Brain microvascular endothelial cell (primary cell): Measurements from ENCODE around the gene CLOCK.

ENCODE experiments used
- DNase-seq: peaks from one replicate; pipeline ENCODE4 v3.0.0-alpha.2; 2020
- H3K27ac ChIP-seq: fragments of 250-450 bp; sonication (Bioruptor Pico); 2 replicates; pipeline ENCODE4 v1.5.1; 2020; ENCODE audit warnings: mild to moderate bottlenecking, moderate library complexity
- H3K27me3 ChIP-seq: fragments of 250-450 bp; sonication (Bioruptor Pico); replicated peaks from 2 replicates; pipeline ENCODE4 v1.5.1; 2020; ENCODE audit warnings: mild to moderate bottlenecking
- H3K36me3 ChIP-seq: fragments of 250-450 bp; sonication (Bioruptor Pico); replicated peaks from 2 replicates; pipeline ENCODE4 v1.5.1; 2020; ENCODE audit warnings: mild to moderate bottlenecking
- H3K4me3 ChIP-seq: 2 replicates; pipeline ENCODE4 v1.5.1; 2011; ENCODE audit warnings: low read depth, mild to moderate bottlenecking, control low read depth, low read length, moderate library complexity
- in situ Hi-C: cut with HindIII; loops from 2 replicates; pipeline ENCODE4 v1.10.0; 2017; ENCODE audit warnings: low sequenced_read_pairs, low pct_ligation_motif_present
- TF ChIP-seq, protein P1 (sequence below): IDR thresholded peaks from 2 replicates; pipeline ENCODE4 v1.5.1; 2011; ENCODE audit warnings: low read depth, mild to moderate bottlenecking, moderate library complexity, low read length, control low read depth, inconsistent platforms; ENCODE audit errors: missing control alignments

Gene CLOCK

DNA sequence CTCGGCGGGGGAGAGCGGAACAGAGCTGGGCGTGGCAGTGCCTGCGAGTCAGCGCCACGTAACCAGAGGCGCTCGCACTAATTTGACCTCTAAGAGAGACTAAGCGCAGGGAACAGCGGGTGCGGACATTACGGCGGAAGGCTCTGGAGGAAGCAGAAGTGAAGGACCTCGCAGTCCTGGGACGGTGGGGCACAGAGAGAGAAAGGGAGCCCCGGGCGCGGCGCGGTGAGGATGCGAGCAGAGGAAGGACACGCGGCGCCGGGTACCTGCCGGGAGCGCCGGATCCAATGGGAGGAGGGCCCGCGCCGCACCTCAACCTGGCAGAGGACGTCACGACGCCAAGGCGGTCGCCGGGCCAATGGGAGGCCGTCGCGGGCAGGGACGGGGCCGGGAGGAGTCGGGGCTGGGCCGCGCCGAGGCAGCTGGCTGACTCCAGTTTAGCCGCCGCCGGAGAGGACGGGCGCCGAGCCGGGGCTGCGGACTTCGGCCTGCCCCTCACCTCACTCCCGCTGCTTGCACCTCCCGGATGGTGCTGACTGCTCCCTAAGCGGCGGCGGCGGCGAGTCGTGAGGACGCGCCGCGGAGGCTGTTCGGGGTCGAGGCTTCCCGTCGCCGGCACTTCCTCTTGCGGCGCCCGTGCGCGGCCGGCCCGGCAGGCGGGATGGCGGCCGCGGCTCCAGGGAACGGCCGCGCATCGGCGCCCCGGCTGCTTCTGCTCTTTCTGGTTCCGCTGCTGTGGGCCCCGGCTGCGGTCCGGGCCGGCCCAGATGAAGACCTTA, 151.0 kb downstream of the CLOCK start, which contains the start of gene TMEM165:
Gene TMEM165 (plus strand): TSS at position 429 of the 779 bp plus-strand sequence. CDS start 233 bp downstream, at position 662.
- TF ChIP-seq, protein P1, sequence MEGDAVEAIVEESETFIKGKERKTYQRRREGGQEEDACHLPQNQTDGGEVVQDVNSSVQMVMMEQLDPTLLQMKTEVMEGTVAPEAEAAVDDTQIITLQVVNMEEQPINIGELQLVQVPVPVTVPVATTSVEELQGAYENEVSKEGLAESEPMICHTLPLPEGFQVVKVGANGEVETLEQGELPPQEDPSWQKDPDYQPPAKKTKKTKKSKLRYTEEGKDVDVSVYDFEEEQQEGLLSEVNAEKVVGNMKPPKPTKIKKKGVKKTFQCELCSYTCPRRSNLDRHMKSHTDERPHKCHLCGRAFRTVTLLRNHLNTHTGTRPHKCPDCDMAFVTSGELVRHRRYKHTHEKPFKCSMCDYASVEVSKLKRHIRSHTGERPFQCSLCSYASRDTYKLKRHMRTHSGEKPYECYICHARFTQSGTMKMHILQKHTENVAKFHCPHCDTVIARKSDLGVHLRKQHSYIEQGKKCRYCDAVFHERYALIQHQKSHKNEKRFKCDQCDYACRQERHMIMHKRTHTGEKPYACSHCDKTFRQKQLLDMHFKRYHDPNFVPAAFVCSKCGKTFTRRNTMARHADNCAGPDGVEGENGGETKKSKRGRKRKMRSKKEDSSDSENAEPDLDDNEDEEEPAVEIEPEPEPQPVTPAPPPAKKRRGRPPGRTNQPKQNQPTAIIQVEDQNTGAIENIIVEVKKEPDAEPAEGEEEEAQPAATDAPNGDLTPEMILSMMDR, result no peak
- H3K27me3 ChIP-seq, result no peaks in the 10 kb centered on the region
- peak within 1 kb of the TSS; percentile 85 for H3K4me3 ChIP-seq
- peak within 1 kb of the TSS; percentile 98 for H3K27ac ChIP-seq
- peaks cover 11% of the 10 kb centered on the region for H3K36me3 ChIP-seq
- DNase-seq, result peak; percentile 82
- in situ Hi-C loops, result no loop called here

DNA sequence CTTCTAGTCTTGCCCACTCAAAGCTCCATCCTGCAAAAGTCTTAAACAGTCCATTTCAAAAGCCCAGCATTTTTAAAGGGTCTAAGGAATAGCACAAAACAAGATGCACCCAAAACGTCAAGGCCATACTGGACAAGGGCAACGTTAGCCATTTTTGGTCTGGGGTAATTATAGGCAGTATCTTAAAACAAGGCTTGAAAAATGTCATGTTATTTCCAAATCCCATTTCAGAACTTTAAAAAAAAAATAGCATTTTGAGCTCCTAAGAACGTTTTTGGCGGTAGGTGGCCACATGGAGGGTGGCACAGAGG, 151.5 kb downstream of the CLOCK start:
- peaks cover 7% of the 10 kb centered on the region for H3K36me3 ChIP-seq
- H3K4me3 ChIP-seq, result peak overlapping the region; percentile 85
- peak overlapping the region; percentile 98 for H3K27ac ChIP-seq
- in situ Hi-C loops, result no loop called here
- H3K27me3 ChIP-seq, result no peaks in the 10 kb centered on the region
- DNase-seq, result no peak
- TF ChIP-seq, protein P1, result no peak

DNA sequence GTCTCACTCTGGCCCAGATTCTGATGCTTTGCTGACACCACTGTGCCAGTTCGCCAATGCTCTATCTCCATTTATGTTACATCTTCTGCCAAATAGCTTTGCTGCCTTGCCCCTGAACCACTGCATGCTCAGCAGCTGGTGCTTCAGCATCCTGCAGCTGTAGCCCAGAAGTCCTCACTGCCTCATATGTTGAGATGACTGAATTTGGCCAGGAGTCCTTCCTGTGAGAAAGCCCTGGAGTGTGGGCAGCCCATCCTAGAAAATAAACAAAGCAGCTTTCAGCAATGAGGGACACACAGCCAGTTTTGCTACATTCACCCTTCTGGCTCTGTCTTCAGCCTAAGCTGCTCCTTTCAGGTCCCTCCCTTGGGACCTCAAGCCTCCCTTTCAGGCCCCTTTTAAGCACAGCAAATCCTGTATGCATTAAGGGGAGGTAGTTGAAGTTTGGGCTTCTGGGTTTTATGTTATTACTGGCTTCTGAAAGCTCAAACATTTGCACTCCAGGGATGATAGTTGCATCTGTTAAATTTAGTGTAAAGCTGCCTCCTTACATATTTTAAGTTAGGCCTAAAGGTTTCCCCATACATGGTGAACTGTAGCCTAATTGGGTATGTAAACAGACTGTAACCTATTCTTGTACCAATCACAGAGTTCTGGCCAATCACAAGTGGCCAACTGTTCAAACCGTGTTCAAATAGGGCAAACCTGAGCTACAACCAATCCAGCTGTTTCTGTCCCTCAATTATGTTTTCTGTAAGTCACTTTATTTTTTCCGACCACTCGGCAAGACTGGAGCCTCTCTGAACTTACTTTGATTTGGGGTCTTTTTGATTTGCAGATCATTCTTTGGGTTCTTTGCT, 153.0 kb downstream of the CLOCK start:
- no peak overlapping the region for H3K4me3 ChIP-seq
- H3K27me3 ChIP-seq, result no peaks in the 10 kb centered on the region
- DNase-seq, result no peak
- TF ChIP-seq, protein P1, result no peak
- peaks cover 5% of the 10 kb centered on the region for H3K36me3 ChIP-seq
- in situ Hi-C loops, result no loop called here
- H3K27ac ChIP-seq, result no peak overlapping the region

DNA sequence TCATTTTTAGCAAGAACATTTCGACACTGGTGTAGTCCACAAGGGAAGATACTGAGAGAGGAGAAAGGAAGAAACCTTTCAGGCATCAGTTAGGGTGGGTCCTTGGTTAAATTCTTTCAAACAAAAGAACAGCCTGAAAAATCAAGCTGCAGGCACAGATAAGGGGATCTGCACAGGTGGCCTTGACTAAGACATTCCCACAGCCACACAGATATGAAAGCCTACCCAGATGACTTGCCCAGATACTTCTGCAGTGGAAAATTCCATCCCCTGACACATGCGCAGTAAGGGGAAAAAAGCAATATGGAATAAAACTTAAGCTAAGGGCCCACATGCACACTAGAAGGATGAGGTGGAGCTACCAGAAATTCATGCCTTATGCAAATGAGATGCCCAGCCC, 159.9 kb downstream of the CLOCK start:
- Histone ChIP-seq H3K36me3 (no peaks in the 10 kb centered on the region), H3K27me3 (no peaks in the 10 kb centered on the region), H3K27ac (no peak overlapping the region), H3K4me3 (no peak overlapping the region)
- in situ Hi-C loops, result no loop called here
- TF ChIP-seq, protein P1, result no peak
- DNase-seq, result no peak

DNA sequence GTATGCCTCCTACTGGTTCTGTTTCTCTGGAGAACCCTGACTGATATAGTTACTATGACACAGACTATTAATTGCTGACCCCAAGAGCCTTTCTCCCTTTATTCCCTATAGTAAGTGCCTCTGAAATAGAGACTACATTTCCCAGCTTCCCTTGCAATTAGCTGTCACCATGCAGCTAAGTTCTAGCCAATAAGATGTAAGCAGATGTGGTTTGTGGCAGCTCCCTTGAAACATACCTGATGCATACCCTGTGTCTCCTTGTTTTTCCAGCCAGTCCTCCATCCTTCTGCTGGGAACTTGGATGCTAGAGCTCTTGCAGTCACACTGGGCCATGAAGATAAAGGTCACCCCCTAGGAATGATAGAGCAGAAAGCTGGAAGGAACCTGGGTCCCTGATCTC, 160.6 kb downstream of the CLOCK start:
- Histone ChIP-seq H3K36me3 (no peaks in the 10 kb centered on the region), H3K27ac (peak overlapping the region; percentile 27), H3K27me3 (no peaks in the 10 kb centered on the region), H3K4me3 (no peak overlapping the region)
- TF ChIP-seq, protein P1, result no peak
- DNase-seq, result peak; percentile 45
- in situ Hi-C loops, result no loop called here
